Central memory CD8-positive, alpha-beta T cell (primary cell): Measurements from ENCODE around the gene PIK3CG.
"Not testable (repeated sequence)": the region's sequence is repeated elsewhere in the genome, so short reads cannot be mapped to it uniquely, and the experiment has no call there.

Experiments used
- ATAC-seq: fragments of 150-1000 bp; cut with Tn5 transposase; replicated peaks from 2 replicates; pipeline ENCODE4 v1.10.0; 2022; ENCODE audit warnings: mild to moderate bottlenecking, moderate FRiP score, moderate number of reproducible peaks; ENCODE audit not compliant: poor library complexity, severe bottlenecking; ENCODE audit errors: extremely low read depth
- DNase-seq, 2 donors: peaks; one replicate each; pipeline ENCODE4 v3.0.0; 2021; ENCODE audit warnings: low spot score in 2 of 2
- H3K27ac Mint-ChIP-seq: one replicate; pipeline ENCODE4 v1.8.0; 2022; ENCODE audit warnings: low read depth, mild to moderate bottlenecking, moderate library complexity, mixed read lengths
- H3K27me3 Mint-ChIP-seq: one replicate; pipeline ENCODE4 v1.8.0; 2022; ENCODE audit warnings: mixed read lengths
- H3K36me3 Mint-ChIP-seq: one replicate; pipeline ENCODE4 v1.8.0; 2022; ENCODE audit warnings: mild to moderate bottlenecking, moderate library complexity, mixed read lengths; ENCODE audit not compliant: insufficient read depth
- H3K4me1 Mint-ChIP-seq: one replicate; pipeline ENCODE4 v1.8.0; 2022; ENCODE audit warnings: mixed read lengths
- H3K4me3 Mint-ChIP-seq: one replicate; pipeline ENCODE4 v1.8.0; 2022; ENCODE audit warnings: mild to moderate bottlenecking, moderate library complexity, mixed read lengths
- H3K9me3 Mint-ChIP-seq: one replicate; pipeline ENCODE4 v1.8.0; 2022; ENCODE audit warnings: mixed read lengths

Gene PIK3CG

GRCh38 chr7:106898967-106899366, 33.9 kb downstream of the PIK3CG start:
- Mint-ChIP-seq H3K4me1 (peaks cover 65% of the 10 kb centered on the region), H3K27ac (peak overlapping the region; percentile 6)
- ATAC-seq: not testable (repeated sequence)

GRCh38 chr7:106901828-106902441, 36.9 kb downstream of the PIK3CG start:
- Mint-ChIP-seq H3K4me1 (peaks cover 56% of the 10 kb centered on the region), H3K36me3 (peaks cover 35% of the 10 kb centered on the region), H3K27ac (peak overlapping the region; percentile 84)

More at GRCh38 chr7:106898967-106899366, 33.9 kb downstream of the PIK3CG start:
- H3K36me3 Mint-ChIP-seq: peaks cover 28% of the 10 kb centered on the region
- not testable (repeated sequence) for DNase-seq, H3K9me3 Mint-ChIP-seq, H3K27me3 Mint-ChIP-seq
- peak overlapping the region; percentile 14 for H3K4me3 Mint-ChIP-seq

DNA sequence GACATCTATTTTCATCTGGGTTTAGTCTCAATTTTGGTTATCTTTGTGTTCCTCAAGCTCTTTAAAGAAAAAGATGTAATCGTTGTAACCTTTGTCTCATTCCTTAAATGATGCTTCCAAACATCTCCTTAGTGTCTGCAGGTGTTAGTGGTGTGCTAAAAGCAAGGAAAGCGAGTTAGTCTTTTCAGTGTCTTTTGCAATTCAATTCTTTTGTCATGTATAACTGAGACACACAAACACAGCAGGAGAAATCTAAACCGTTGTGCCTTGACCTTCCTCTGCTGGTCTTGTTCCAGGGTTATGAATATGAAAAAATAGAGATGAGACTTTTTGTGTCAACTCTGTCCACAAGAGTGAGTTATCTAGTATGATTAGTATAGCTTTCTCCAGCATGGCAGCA, 40.7 kb downstream of the PIK3CG start:
- Mint-ChIP-seq H3K27ac (no peak overlapping the region), H3K27me3 (no peaks in the 10 kb centered on the region), H3K9me3 (no peaks in the 10 kb centered on the region), H3K4me1 (peaks cover 21% of the 10 kb centered on the region), H3K36me3 (peaks cover 44% of the 10 kb centered on the region), H3K4me3 (no peak overlapping the region)
- DNase-seq (no peak), ATAC-seq (no peak)

More at GRCh38 chr7:106901828-106902441, 36.9 kb downstream of the PIK3CG start:
- Mint-ChIP-seq H3K9me3 (peaks cover 6% of the 10 kb centered on the region), H3K27me3 (no peaks in the 10 kb centered on the region), H3K4me3 (peak overlapping the region; percentile 9)
- DNase-seq: no peak
- ATAC-seq: no peak

- Mint-ChIP-seq H3K27ac (no peak overlapping the region), H3K9me3 (no peaks in the 10 kb centered on the region), H3K4me3 (no peak overlapping the region), H3K4me1 (no peaks in the 10 kb centered on the region), H3K27me3 (no peaks in the 10 kb centered on the region), H3K36me3 (peaks cover 19% of the 10 kb centered on the region)
- no peak for DNase-seq
- ATAC-seq: no peak
These were observed 46.9 kb downstream of the PIK3CG start for GRCh38 chr7:106911959-106912358.

DNA sequence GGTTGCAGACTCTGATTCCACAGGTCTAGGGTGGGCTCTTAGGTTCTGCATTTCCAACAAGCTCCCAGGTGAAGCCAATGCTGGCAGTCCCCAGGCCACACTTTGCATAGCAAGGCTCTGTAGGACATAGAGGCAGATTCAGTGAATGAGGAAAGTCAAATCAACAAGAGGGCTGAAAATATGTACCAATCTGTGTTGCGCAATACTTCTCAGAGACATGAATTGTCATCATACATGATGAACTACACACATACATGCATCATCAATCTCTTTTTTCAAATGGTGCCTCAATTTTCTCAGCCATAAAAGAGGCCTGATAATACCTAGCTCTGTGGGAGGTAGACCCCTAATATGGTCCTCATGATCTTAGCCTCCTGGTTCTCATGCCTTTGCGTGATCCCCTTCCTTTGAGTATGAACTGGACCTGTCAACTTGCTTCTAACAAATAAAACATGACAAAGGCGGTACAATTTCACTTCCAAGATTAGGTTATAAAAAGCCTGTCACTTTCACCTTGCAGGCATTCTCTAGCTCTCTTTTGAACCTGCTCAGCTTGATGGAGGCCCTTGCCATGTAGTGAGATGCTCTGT, 49.0 kb downstream of the PIK3CG start:
- H3K36me3 Mint-ChIP-seq: peaks cover 7% of the 10 kb centered on the region
- no peak overlapping the region for H3K27ac Mint-ChIP-seq
- H3K4me1 Mint-ChIP-seq: no peaks in the 10 kb centered on the region
- DNase-seq (no peak), ATAC-seq (no peak)
- no peaks in the 10 kb centered on the region for H3K27me3 Mint-ChIP-seq
- no peaks in the 10 kb centered on the region for H3K9me3 Mint-ChIP-seq
- no peak overlapping the region for H3K4me3 Mint-ChIP-seq

GRCh38 chr7:106915407-106915806, 50.3 kb downstream of the PIK3CG start:
- ATAC-seq (no peak), DNase-seq (no peak)
- Mint-ChIP-seq H3K4me3 (no peak overlapping the region), H3K27ac (no peak overlapping the region), H3K4me1 (no peaks in the 10 kb centered on the region), H3K27me3 (no peaks in the 10 kb centered on the region), H3K9me3 (peaks cover 8% of the 10 kb centered on the region), H3K36me3 (peaks cover 6% of the 10 kb centered on the region)

DNA sequence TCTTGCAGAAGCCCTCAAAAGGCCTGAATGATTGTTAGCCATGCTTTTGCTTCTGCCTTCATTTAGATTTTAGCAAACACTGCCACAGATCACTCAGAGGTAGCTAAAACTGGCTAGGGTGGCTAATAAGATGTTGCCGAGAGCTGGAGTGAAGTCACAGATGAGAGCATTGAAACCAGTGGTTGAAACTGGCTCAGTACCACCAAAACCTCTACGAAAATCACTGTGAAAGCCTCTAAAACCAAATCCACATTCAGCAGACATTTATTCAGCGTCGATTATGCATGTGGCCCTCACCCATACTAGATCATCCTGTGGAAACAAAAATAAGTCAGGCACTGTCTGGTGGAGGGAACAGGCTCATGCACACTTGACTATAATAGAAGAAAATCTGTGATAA, 50.8 kb downstream of the PIK3CG start:
- no peak overlapping the region for H3K27ac Mint-ChIP-seq
- H3K27me3 Mint-ChIP-seq: no peaks in the 10 kb centered on the region
- DNase-seq (no peak), ATAC-seq (no peak)
- H3K36me3 Mint-ChIP-seq: peaks cover 6% of the 10 kb centered on the region
- no peaks in the 10 kb centered on the region for H3K4me1 Mint-ChIP-seq
- no peak overlapping the region for H3K4me3 Mint-ChIP-seq
- peaks cover 8% of the 10 kb centered on the region for H3K9me3 Mint-ChIP-seq

DNA sequence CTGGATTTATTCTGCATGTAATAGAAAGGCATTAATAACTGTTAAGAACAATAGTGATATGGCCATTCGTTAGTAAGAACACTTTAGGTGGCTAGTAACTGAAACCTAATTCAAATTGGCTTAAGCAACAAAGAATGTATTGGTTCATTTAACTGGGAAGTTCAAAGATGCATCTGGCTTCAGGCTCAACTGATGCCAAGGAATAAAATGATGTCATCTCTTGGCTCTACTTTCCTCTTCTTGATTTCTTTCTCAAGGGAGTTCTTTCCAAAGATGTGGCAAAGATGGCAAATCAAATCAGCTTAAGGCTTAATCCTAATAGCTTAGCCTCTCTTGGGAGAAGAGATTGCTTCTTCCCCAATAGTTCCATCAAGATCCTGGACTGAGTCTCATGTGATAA, 51.6 kb downstream of the PIK3CG start:
- no peak overlapping the region for H3K27ac Mint-ChIP-seq
- H3K4me3 Mint-ChIP-seq: no peak overlapping the region
- no peaks in the 10 kb centered on the region for H3K4me1 Mint-ChIP-seq
- ATAC-seq: no peak
- no peak for DNase-seq
- H3K27me3 Mint-ChIP-seq: no peaks in the 10 kb centered on the region
- peaks cover 12% of the 10 kb centered on the region for H3K9me3 Mint-ChIP-seq
- H3K36me3 Mint-ChIP-seq: peaks cover 6% of the 10 kb centered on the region

GRCh38 chr7:106918991-106919390, 53.9 kb downstream of the PIK3CG start:
- Mint-ChIP-seq H3K27ac (no peak overlapping the region), H3K9me3 (peaks cover 16% of the 10 kb centered on the region), H3K27me3 (no peaks in the 10 kb centered on the region), H3K4me1 (no peaks in the 10 kb centered on the region), H3K4me3 (no peak overlapping the region), H3K36me3 (peaks cover 4% of the 10 kb centered on the region)
- ATAC-seq (no peak), DNase-seq (no peak)

- H3K36me3 Mint-ChIP-seq, ATAC-seq, H3K27me3 Mint-ChIP-seq, H3K4me1 Mint-ChIP-seq, H3K4me3 Mint-ChIP-seq, DNase-seq, H3K27ac Mint-ChIP-seq: not testable (repeated sequence)
- H3K9me3 Mint-ChIP-seq: peaks cover 19% of the 10 kb centered on the region
These were observed 59.4 kb downstream of the PIK3CG start for GRCh38 chr7:106924468-106924867.

DNA sequence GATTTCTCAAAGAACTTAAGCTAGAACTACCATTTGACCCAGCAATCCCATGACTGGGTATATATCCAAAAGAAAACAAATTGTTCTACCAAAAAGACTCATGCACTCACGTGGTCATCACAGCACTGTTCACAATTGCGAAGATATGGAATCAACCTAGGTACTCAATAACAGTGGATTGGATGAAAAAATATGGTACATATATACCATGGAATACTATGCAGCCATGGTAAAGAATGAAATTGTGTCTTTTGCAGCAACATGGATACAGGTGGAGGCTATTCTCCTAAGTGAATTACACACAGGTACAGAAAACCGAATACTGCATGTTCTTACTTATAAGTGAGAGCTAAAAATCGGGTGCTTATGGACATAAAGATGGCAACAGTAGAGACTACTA, 61.8 kb downstream of the PIK3CG start:
- Mint-ChIP-seq H3K4me3 (no peak overlapping the region), H3K9me3 (peaks cover 5% of the 10 kb centered on the region), H3K27ac (no peak overlapping the region), H3K4me1 (no peaks in the 10 kb centered on the region), H3K36me3 (peaks cover under 1% of the 10 kb centered on the region), H3K27me3 (no peaks in the 10 kb centered on the region)
- DNase-seq (no peak), ATAC-seq (no peak)

DNA sequence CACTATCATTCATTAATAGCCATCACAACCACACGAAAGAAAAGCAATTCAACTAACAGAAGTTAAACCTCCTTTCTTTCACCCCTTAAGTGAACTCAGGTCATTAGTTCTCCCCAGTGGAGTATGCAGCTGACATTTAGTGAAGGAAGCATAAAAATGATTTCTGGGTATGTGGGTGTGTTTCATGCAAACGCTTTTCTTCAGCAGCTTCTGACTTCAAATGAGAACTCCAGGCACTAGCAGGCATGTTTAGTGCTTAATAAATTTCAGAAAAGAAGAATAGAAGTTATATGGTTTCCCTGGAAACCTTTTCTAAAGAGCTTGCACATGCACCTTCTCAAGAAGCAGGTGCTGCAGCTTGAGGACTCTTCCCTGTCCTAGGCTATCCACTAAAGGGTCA, 62.5 kb downstream of the PIK3CG start:
- H3K36me3 Mint-ChIP-seq: peaks cover 2% of the 10 kb centered on the region
- no peaks in the 10 kb centered on the region for H3K4me1 Mint-ChIP-seq
- H3K27me3 Mint-ChIP-seq: no peaks in the 10 kb centered on the region
- no peak overlapping the region for H3K27ac Mint-ChIP-seq
- no peak overlapping the region for H3K4me3 Mint-ChIP-seq
- DNase-seq: no peak
- peaks cover 3% of the 10 kb centered on the region for H3K9me3 Mint-ChIP-seq
- ATAC-seq: no peak

- not testable (repeated sequence) for ATAC-seq, H3K36me3 Mint-ChIP-seq, H3K4me3 Mint-ChIP-seq, H3K27ac Mint-ChIP-seq, H3K4me1 Mint-ChIP-seq, DNase-seq, H3K9me3 Mint-ChIP-seq, H3K27me3 Mint-ChIP-seq
These were observed 64.5 kb downstream of the PIK3CG start for GRCh38 chr7:106929616-106930015.
